Mesendoderm (in vitro differentiated cells): ENCODE data around the gene ASTN2.

ENCODE experiments used
- DNase-seq: peaks from one replicate; pipeline ENCODE4 v3.0.0; 2013
- H2AK5ac ChIP-seq: 2 replicates; pipeline ENCODE4 v1.6.1; 2013; ENCODE audit warnings: low read length, inconsistent platforms
- H2BK120ac ChIP-seq: 2 replicates; pipeline ENCODE4 v1.6.1; 2013; ENCODE audit warnings: low read depth, mild to moderate bottlenecking, low read length, moderate library complexity, mixed read lengths
- H2BK15ac ChIP-seq: replicated peaks from 2 replicates; pipeline ENCODE4 v1.6.1; 2013; ENCODE audit warnings: low read depth, mild to moderate bottlenecking, moderate library complexity
- H2BK5ac ChIP-seq: 2 replicates; pipeline ENCODE4 v1.6.1; 2013; ENCODE audit warnings: low read length, inconsistent platforms
- H3K18ac ChIP-seq: 2 replicates; pipeline ENCODE4 v1.6.1; 2013; ENCODE audit warnings: mild to moderate bottlenecking, low read length, mixed read lengths
- H3K23ac ChIP-seq: one replicate; pipeline ENCODE4 v1.6.1; 2013; ENCODE audit warnings: low read length
- H3K27ac ChIP-seq: 2 replicates; pipeline ENCODE4 v1.5.1; 2013; ENCODE audit warnings: low read depth, mild to moderate bottlenecking, inconsistent platforms, low read length, moderate library complexity
- H3K27me3 ChIP-seq: 2 replicates; pipeline ENCODE4 v1.6.1; 2013; ENCODE audit warnings: low read length, control low read depth, mild to moderate bottlenecking, inconsistent platforms; ENCODE audit not compliant: insufficient read depth, poor library complexity
- H3K36me3 ChIP-seq: 2 replicates; pipeline ENCODE4 v1.6.1; 2013; ENCODE audit warnings: low read length, inconsistent platforms; ENCODE audit not compliant: control insufficient read depth, insufficient read depth
- H3K4ac ChIP-seq: one replicate; pipeline ENCODE4 v1.6.1; 2013; ENCODE audit warnings: low read depth, mild to moderate bottlenecking, low read length, moderate library complexity
- H3K4me1 ChIP-seq: 2 replicates; pipeline ENCODE4 v1.6.1; 2013; ENCODE audit warnings: low read depth, low read length, inconsistent platforms; ENCODE audit not compliant: control insufficient read depth
- H3K4me2 ChIP-seq: 2 replicates; pipeline ENCODE4 v1.6.1; 2013; ENCODE audit warnings: low read length
- H3K4me3 ChIP-seq: 2 replicates; pipeline ENCODE4 v1.5.1; 2013; ENCODE audit warnings: mild to moderate bottlenecking, low read length
- H3K56ac ChIP-seq: one replicate; pipeline ENCODE4 v1.6.1; 2013; ENCODE audit warnings: low read length
- H3K79me1 ChIP-seq: 2 replicates; pipeline ENCODE4 v1.6.1; 2013; ENCODE audit warnings: low read length, inconsistent platforms
- H3K79me2 ChIP-seq: 2 replicates; pipeline ENCODE4 v1.6.1; 2013; ENCODE audit warnings: mild to moderate bottlenecking, low read length; ENCODE audit not compliant: control insufficient read depth, insufficient read depth
- H3K9ac ChIP-seq: 2 replicates; pipeline ENCODE4 v1.6.1; 2013; ENCODE audit warnings: low read length, inconsistent platforms
- H4K5ac ChIP-seq: one replicate; pipeline ENCODE4 v1.6.1; 2013; ENCODE audit warnings: low read length
- H4K8ac ChIP-seq: one replicate; pipeline ENCODE4 v1.6.1; 2013; ENCODE audit warnings: low read depth, mild to moderate bottlenecking, control low read depth, low read length, moderate library complexity
- WGBS: extraction: QIAGEN DNeasy Blood & Tissue Kit; methylation state at CpG from one replicate; pipeline ENCODE4 v1.1.7; 2013; ENCODE audit warnings: low lambda C conversion rate, missing lambda C conversion rate; ENCODE audit not compliant: insufficient coverage; ENCODE audit errors: extremely low coverage; 5-methylcytosine and 5-hydroxymethylcytosine counted together

The ASTN2 gene

DNA sequence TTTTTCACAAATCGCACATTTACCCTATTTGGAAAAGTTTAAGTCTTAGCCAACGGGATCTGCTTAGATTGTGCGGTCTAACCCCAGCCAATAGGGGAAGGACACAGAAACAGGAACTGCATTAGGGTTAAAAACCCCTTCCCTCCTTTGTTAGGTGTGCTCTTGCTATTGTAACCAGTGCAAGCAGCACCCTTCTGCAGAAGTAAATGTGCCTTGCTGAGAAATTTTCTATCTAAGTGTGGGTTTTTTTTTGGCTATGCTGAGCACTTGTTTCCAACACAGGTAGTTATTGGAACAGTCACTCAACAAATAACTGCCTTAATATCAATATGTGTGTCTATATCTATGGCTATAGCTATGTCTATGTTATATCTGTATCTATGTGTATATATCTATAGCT lies 537.8 kb downstream of the ASTN2 start:
- WGBS: no CpG with 5 or more reads among the region's 3 CpGs

DNA sequence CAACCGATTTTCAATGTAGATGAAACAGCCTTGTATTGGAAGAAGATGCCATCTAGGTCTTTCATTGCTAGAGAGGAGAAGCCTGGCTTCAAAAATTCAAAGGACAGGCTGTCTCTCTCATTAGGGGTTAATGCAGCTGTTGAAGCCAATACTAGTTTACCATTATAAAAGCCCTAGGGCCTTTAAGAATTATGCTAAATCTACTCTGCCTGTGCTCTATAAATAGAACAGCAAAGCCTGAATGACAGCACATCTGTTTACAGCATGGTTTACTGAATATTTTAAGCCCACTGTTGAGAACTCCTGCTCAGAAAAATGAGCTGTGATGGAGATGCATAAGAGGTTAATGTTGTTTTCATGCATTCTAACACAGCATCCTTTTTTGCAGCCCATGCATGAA lies 539.3 kb downstream of the ASTN2 start:
- no peak overlapping the region for H4K5ac ChIP-seq
- H3K9ac ChIP-seq: no peak overlapping the region
- H3K18ac ChIP-seq: no peak overlapping the region
- WGBS: no CpG with 5 or more reads among the region's 1 CpG
- no peak overlapping the region for H3K4me3 ChIP-seq
- no peaks in the 10 kb centered on the region for H3K4me1 ChIP-seq
- DNase-seq: no peak
- H3K4ac ChIP-seq: no peak overlapping the region
- no peak overlapping the region for H3K23ac ChIP-seq
- H2BK120ac ChIP-seq: no peak overlapping the region
- no peaks in the 10 kb centered on the region for H3K79me1 ChIP-seq
- H2BK5ac ChIP-seq: no peak overlapping the region
- H4K8ac ChIP-seq: no peak overlapping the region
- no peaks in the 10 kb centered on the region for H3K36me3 ChIP-seq
- H3K27me3 ChIP-seq: no peaks in the 10 kb centered on the region
- H3K79me2 ChIP-seq: no peaks in the 10 kb centered on the region
- H2AK5ac ChIP-seq: no peak overlapping the region
- no peak overlapping the region for H3K27ac ChIP-seq
- H3K56ac ChIP-seq: no peak overlapping the region
- H2BK15ac ChIP-seq: no peak overlapping the region
- no peak overlapping the region for H3K4me2 ChIP-seq

More for the DNA sequence above, 537.8 kb downstream of the ASTN2 start:
- H3K9ac ChIP-seq: no peak overlapping the region
- no peak overlapping the region for H2BK5ac ChIP-seq
- H3K4me3 ChIP-seq: no peak overlapping the region
- no peaks in the 10 kb centered on the region for H3K36me3 ChIP-seq
- no peak overlapping the region for H4K8ac ChIP-seq
- no peak overlapping the region for H3K4me2 ChIP-seq
- no peaks in the 10 kb centered on the region for H3K79me1 ChIP-seq
- H3K23ac ChIP-seq: no peak overlapping the region
- H2AK5ac ChIP-seq: no peak overlapping the region
- H3K27ac ChIP-seq: no peak overlapping the region
- H4K5ac ChIP-seq: no peak overlapping the region
- H3K56ac ChIP-seq: no peak overlapping the region
- H3K4ac ChIP-seq: no peak overlapping the region
- H3K18ac ChIP-seq: no peak overlapping the region
- H2BK15ac ChIP-seq: no peak overlapping the region
- DNase-seq: no peak
- H3K79me2 ChIP-seq: no peaks in the 10 kb centered on the region
- H3K4me1 ChIP-seq: no peaks in the 10 kb centered on the region
- H3K27me3 ChIP-seq: no peaks in the 10 kb centered on the region
- no peak overlapping the region for H2BK120ac ChIP-seq

DNA sequence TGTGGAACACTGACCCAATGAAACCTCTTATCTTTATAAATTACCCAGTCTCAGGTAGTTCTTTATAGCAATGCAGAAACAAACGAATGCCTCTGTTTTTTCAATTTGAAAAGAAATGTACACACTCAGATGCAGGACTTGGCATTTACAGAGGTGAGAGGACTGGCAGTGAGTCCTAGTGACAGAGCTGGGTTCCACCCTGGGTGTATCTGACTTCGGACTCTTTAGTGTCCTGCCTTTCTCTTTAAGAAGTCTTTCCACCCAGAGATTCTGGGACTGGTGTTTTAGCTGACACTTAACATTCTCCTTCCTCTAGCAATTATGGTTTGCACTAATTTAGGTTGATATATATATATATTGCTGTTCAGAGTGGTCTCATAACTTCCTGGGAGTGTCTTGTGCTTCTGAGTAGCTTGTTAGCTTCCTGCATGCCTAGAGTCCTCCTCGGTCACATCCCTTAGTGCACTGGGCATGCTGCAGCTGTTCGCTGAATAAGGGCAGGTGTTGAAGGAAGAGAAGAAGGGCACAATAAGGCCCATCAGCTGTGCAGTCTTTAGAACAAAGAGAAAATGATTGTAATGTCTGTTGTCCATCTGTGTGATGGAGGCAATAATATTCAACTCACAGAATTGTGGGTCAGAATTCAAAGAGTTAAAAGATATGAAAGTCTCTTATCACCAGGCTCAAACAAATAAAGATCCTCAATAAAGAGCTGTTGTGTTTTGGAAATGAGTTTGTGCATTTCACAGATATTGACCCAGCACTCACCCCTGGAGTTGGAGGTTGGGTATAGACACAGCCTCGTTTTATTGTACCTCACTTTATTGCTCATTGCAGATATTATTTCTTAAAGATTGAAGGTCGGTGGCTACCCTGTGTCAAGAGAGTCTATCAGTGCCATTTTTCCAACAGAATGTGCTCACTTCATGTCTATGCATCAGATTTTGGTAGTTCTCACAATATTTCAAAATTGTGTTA lies 540.6 kb downstream of the ASTN2 start:
- Histone ChIP-seq H2BK120ac (no peak overlapping the region), H3K27ac (no peak overlapping the region), H3K56ac (no peak overlapping the region), H3K4me2 (no peak overlapping the region), H3K4ac (no peak overlapping the region), H2AK5ac (no peak overlapping the region), H2BK15ac (no peak overlapping the region), H3K79me2 (no peaks in the 10 kb centered on the region), H3K23ac (no peak overlapping the region), H2BK5ac (no peak overlapping the region), H3K9ac (no peak overlapping the region), H3K79me1 (no peaks in the 10 kb centered on the region), H3K4me1 (no peaks in the 10 kb centered on the region), H4K8ac (no peak overlapping the region), H3K4me3 (no peak overlapping the region), H4K5ac (no peak overlapping the region), H3K36me3 (no peaks in the 10 kb centered on the region), H3K27me3 (no peaks in the 10 kb centered on the region), H3K18ac (no peak overlapping the region)
- DNase-seq: no peak
- WGBS: no CpG with 5 or more reads among the region's 6 CpGs

- no peak overlapping the region for H3K4me2 ChIP-seq
- no peak overlapping the region for H3K23ac ChIP-seq
- no peaks in the 10 kb centered on the region for H3K79me2 ChIP-seq
- H4K5ac ChIP-seq: no peak overlapping the region
- no CpG with 5 or more reads among the region's 2 CpGs for WGBS
- no peak overlapping the region for H3K27ac ChIP-seq
- no peak overlapping the region for H3K18ac ChIP-seq
- H2AK5ac ChIP-seq: no peak overlapping the region
- no peak overlapping the region for H2BK120ac ChIP-seq
- no peak overlapping the region for H4K8ac ChIP-seq
- H2BK15ac ChIP-seq: no peak overlapping the region
- H3K36me3 ChIP-seq: no peaks in the 10 kb centered on the region
- no peak overlapping the region for H3K4ac ChIP-seq
- no peaks in the 10 kb centered on the region for H3K79me1 ChIP-seq
- no peak overlapping the region for H3K56ac ChIP-seq
- no peaks in the 10 kb centered on the region for H3K4me1 ChIP-seq
- DNase-seq: no peak
- no peaks in the 10 kb centered on the region for H3K27me3 ChIP-seq
- no peak overlapping the region for H3K4me3 ChIP-seq
- no peak overlapping the region for H2BK5ac ChIP-seq
- H3K9ac ChIP-seq: no peak overlapping the region
Measured at GRCh38 chr9:116873491-116873890, 541.4 kb downstream of the ASTN2 start.

DNA sequence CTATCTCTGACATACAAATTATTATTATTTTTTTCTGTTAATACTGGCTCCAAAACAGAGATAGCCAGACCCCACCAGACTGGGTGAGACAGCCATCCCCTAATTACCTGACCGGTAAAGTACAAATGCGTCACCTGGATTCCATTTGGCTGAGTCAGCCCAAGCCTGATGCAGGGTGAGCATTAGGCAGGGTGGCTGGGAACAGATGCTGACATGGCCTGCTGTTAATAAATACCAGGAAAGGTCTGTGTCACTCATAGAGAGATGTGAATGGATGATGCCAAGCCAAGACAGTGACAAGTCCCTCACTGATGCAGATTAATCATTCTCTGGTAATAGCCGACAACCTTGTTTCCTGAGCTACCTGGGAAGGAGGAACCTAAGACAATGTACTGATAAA lies 544.3 kb downstream of the ASTN2 start:
- WGBS: no CpG with 5 or more reads among the region's 3 CpGs
- Histone ChIP-seq H4K8ac (no peak overlapping the region), H2AK5ac (no peak overlapping the region), H3K79me1 (no peaks in the 10 kb centered on the region), H3K27ac (no peak overlapping the region), H3K56ac (no peak overlapping the region), H3K4me2 (no peak overlapping the region), H3K18ac (no peak overlapping the region), H3K4me1 (no peaks in the 10 kb centered on the region), H3K4ac (no peak overlapping the region), H2BK15ac (no peak overlapping the region), H4K5ac (no peak overlapping the region), H3K4me3 (no peak overlapping the region), H3K9ac (no peak overlapping the region), H3K27me3 (no peaks in the 10 kb centered on the region), H3K36me3 (no peaks in the 10 kb centered on the region), H3K79me2 (no peaks in the 10 kb centered on the region), H2BK5ac (no peak overlapping the region), H2BK120ac (no peak overlapping the region), H3K23ac (no peak overlapping the region)
- DNase-seq: peak; percentile 93
